K562 (cell line): ENCODE results near the gene GLIS2. TPM values are rescaled to one million over a fixed set of nuclear protein-coding genes. Genes with fewer than 3 reads are reported as not detected.

Experiments used
- EP300 ChIP-seq: IDR thresholded peaks from 2 replicates; pipeline ENCODE4 v1.6.1; 2012; ENCODE audit warnings: low read length, improper control_type of control experiment
- FOSL1 ChIP-seq: fragments of 200-800 bp; sonication (Bioruptor generic); conservative IDR thresholded peaks from 2 replicates; pipeline ENCODE4 v1.6.1; 2016; ENCODE audit warnings: missing genetic modification characterization, missing compliant biosample characterization
- FOXO4 ChIP-seq: fragments of 450-650 bp; formaldehyde crosslinking; IDR thresholded peaks from 2 replicates; pipeline ENCODE4 v1.4.0; 2020; ENCODE audit warnings: mild to moderate bottlenecking, moderate library complexity
- HNRNPH1 ChIP-seq: fragments of 200-400 bp; formaldehyde crosslinking; optimal IDR thresholded peaks from 2 replicates; pipeline ENCODE3; 2017; ENCODE audit warnings: low read depth, mild to moderate bottlenecking, low read length, moderate library complexity
- HNRNPK ChIP-seq: fragments of 200-400 bp; formaldehyde crosslinking; IDR thresholded peaks from one replicate; pipeline ENCODE4 v1.6.1; 2018; ENCODE audit warnings: mild to moderate bottlenecking, low read depth, low read length; ENCODE audit not compliant: poor library complexity, severe bottlenecking
- MAX ChIP-seq: sonication (generic); formaldehyde crosslinking; IDR thresholded peaks from 2 replicates; pipeline ENCODE4 v1.9.0; 2022; ENCODE audit warnings: mild to moderate bottlenecking, missing genetic modification reagents
- NBN ChIP-seq: fragments of 450-650 bp; IDR thresholded peaks from 2 replicates; pipeline ENCODE4 v1.6.1; 2016; ENCODE audit warnings: low read depth, mild to moderate bottlenecking
- NCOA1 ChIP-seq: fragments of 450-650 bp; IDR thresholded peaks from 2 replicates; pipeline ENCODE4 v1.6.1; 2016; ENCODE audit warnings: low read depth
- POLR2A ChIP-seq: fragments of 450-650 bp; conservative IDR thresholded peaks from 2 replicates; pipeline ENCODE4 v1.6.1; 2016
- SLC30A9 ChIP-seq: fragments of 250-450 bp; sonication (Bioruptor Pico); IDR thresholded peaks from 2 replicates; pipeline ENCODE4 v1.8.0; 2022; ENCODE audit warnings: mild to moderate bottlenecking, moderate library complexity
- SNIP1 ChIP-seq: fragments of 450-650 bp; IDR thresholded peaks from 2 replicates; pipeline ENCODE4 v1.7.1; 2017; ENCODE audit warnings: low read depth, mild to moderate bottlenecking
- SRF ChIP-seq, 2 experiments: fragments of 250-450, 450-650 bp in 1 of 2; sonication (Bioruptor Pico) in 1 of 2; sonication (generic) in 1 of 2; formaldehyde crosslinking; IDR thresholded peaks; 2 replicates each; pipeline versions ENCODE4 v1.5.0 to v1.5.1; 2020 to 2022; ENCODE audit warnings: mild to moderate bottlenecking in 1 of 2, missing genetic modification reagents in 1 of 2
- SRSF9 ChIP-seq: fragments of 200-400 bp; formaldehyde crosslinking; IDR thresholded peaks from 2 replicates; pipeline ENCODE4 v1.6.1; 2017; ENCODE audit warnings: low read depth, low read length, borderline replicate concordance
- XRCC4 ChIP-seq: IDR thresholded peaks from one replicate; pipeline ENCODE4 v1.6.1; 2011; ENCODE audit not compliant: insufficient read depth, insufficient read length; ENCODE audit errors: extremely low read depth
- ZBTB7A ChIP-seq: IDR thresholded peaks from 2 replicates; pipeline ENCODE4 v1.6.1; 2011; ENCODE audit warnings: low read depth, mild to moderate bottlenecking, low read length, moderate library complexity, borderline replicate concordance; ENCODE audit not compliant: control insufficient read depth
- ZNF197 ChIP-seq: fragments of 200-800 bp; sonication (Bioruptor generic); IDR thresholded peaks from 2 replicates; pipeline ENCODE4 v1.6.1; 2016; ENCODE audit warnings: low read depth, missing genetic modification characterization, missing compliant biosample characterization
- ZNF232 ChIP-seq: sonication (generic); formaldehyde crosslinking; IDR thresholded peaks from 2 replicates; pipeline ENCODE4 v1.8.0; 2022; ENCODE audit warnings: mild to moderate bottlenecking, missing genetic modification reagents
- ZNF561 ChIP-seq: fragments of 450-650 bp; formaldehyde crosslinking; conservative IDR thresholded peaks from 2 replicates; pipeline ENCODE4 v1.4.0; 2020; ENCODE audit warnings: mild to moderate bottlenecking, moderate library complexity
- ZNF586 ChIP-seq: fragments of 450-650 bp; formaldehyde crosslinking; conservative IDR thresholded peaks from 2 replicates; pipeline ENCODE4 v1.4.0; 2020; ENCODE audit warnings: mild to moderate bottlenecking, moderate library complexity
- polyA plus RNA-seq, 8 experiments: library from polyadenylated mRNA; depleted of rRNA in 4 of 8; stranded (reverse) in 5 of 8; unstranded in 3 of 8; fragments of >200 nt; fragmentation: Nextera tagmentation in 2 of 8; fragmentation: Illumina TruSeq in 1 of 8; extraction: Ambion mirVana in 2 of 8; extraction: Trizol in 1 of 8; gene quantifications; 2 replicates each; pipeline versions ENCODE4 v1.2.1 to v1.2.3, GENCODE V29; 2011 to 2014; ENCODE audit warnings: inconsistent platforms in 1 of 8, missing spikeins in 1 of 8
- total RNA-seq, 7 experiments: library from RNA; depleted of rRNA in 6 of 7; stranded (reverse); fragments of >200 nt in 6 of 7; fragmentation: Illumina TruSeq in 2 of 7; extraction: Trizol in 2 of 7; gene quantifications; 2 replicates each; pipeline versions ENCODE4 v1.2.1 to v1.2.3, GENCODE V29; 2011 to 2021; ENCODE audit warnings: low replicate concordance in 1 of 7
- TF ChIP-seq, protein P1 (sequence below): fragments of 450-650 bp; IDR thresholded peaks from 2 replicates; pipeline ENCODE4 v1.6.1; 2016; ENCODE audit warnings: low read depth

GLIS2 gene
- total and polyA plus RNA-seq, 9 of the 15 experiments (the other 6 are each of a cell fraction or from before 2014, with no cell fraction given), result 0.10 to 9.0 (median 0.57) TPM

GRCh38 chr16:4288148-4288921, 27.5 kb upstream of the GLIS2 start (continued):
- TF ChIP-seq ZBTB7A (peak; percentile 81; the same call in 1 of the 2 replicates), HNRNPH1 (no peak), ZNF232 (CRISPR knock-in tag) (no peak), NCOA1 (no peak), SRF (CRISPR knock-in tag; IDR thresholded peaks at IDR 0.05) (no peak), MAX (CRISPR knock-in tag) (no peak), HNRNPK (no peak), NBN (no peak), ZNF561 (no peak), ZNF586 (CRISPR knock-in tag) (no peak), SNIP1 (no peak), XRCC4 (no peak), ZNF197 (CRISPR knock-in tag) (no peak), FOSL1 (tag) (no peak), FOXO4 (CRISPR knock-in tag) (no peak), EP300 (no peak), SLC30A9 (CRISPR knock-in tag) (no peak), SRSF9 (no peak), POLR2A (no peak)
- TF ChIP-seq, protein P1, sequence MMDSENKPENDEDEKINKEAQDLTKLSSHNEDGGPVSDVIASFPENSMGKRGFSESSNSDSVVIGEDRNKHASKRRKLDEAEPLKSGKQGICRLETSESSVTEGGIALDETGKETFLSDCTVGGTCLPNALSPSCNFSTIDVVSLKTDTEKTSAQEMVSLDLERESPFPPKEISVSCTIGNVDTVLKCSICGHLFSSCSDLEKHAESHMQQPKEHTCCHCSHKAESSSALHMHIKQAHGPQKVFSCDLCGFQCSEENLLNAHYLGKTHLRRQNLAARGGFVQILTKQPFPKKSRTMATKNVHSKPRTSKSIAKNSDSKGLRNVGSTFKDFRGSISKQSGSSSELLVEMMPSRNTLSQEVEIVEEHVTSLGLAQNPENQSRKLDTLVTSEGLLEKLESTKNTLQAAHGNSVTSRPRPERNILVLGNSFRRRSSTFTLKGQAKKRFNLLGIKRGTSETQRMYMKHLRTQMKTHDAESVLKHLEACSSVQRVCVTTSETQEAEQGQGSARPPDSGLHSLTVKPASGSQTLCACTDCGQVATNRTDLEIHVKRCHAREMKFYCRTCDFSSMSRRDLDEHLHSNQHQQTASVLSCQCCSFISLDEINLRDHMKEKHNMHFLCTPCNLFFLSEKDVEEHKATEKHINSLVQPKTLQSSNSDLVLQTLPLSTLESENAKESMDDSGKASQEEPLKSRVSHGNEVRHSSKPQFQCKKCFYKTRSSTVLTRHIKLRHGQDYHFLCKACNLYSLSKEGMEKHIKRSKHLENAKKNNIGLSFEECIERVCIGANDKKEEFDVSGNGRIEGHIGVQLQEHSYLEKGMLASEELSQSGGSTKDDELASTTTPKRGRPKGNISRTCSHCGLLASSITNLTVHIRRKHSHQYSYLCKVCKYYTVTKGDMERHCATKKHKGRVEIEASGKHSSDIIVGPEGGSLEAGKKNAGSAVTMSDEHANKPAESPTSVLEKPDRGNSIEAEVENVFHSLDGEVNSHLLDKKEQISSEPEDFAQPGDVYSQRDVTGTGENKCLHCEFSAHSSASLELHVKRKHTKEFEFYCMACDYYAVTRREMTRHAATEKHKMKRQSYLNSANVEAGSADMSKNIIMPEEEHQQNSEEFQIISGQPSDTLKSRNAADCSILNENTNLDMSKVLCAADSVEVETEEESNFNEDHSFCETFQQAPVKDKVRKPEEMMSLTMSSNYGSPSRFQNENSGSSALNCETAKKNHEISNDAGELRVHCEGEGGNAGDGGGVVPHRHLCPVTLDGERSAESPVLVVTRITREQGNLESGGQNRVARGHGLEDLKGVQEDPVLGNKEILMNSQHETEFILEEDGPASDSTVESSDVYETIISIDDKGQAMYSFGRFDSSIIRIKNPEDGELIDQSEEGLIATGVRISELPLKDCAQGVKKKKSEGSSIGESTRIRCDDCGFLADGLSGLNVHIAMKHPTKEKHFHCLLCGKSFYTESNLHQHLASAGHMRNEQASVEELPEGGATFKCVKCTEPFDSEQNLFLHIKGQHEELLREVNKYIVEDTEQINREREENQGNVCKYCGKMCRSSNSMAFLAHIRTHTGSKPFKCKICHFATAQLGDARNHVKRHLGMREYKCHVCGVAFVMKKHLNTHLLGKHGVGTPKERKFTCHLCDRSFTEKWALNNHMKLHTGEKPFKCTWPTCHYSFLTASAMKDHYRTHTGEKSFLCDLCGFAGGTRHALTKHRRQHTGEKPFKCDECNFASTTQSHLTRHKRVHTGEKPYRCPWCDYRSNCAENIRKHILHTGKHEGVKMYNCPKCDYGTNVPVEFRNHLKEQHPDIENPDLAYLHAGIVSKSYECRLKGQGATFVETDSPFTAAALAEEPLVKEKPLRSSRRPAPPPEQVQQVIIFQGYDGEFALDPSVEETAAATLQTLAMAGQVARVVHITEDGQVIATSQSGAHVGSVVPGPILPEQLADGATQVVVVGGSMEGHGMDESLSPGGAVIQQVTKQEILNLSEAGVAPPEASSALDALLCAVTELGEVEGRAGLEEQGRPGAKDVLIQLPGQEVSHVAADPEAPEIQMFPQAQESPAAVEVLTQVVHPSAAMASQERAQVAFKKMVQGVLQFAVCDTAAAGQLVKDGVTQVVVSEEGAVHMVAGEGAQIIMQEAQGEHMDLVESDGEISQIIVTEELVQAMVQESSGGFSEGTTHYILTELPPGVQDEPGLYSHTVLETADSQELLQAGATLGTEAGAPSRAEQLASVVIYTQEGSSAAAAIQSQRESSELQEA, result no peak
